Mammary epithelial cell (primary cell): Measurements from ENCODE around the gene LMOD1.

Source experiments
- CTCF ChIP-seq, 2 donors: IDR thresholded peaks in 1 of 2; conservative IDR thresholded peaks in 1 of 2; 2 replicates each; pipeline ENCODE4 v1.5.1; 2011 to 2012; ENCODE audit warnings: inconsistent platforms in 2 of 2, low read length in 2 of 2, mild to moderate bottlenecking in 2 of 2, control low read depth in 1 of 2, low read depth in 1 of 2; ENCODE audit not compliant: insufficient read depth in 1 of 2; ENCODE audit errors: extremely low read depth in 1 of 2
- EZH2 ChIP-seq: IDR thresholded peaks from 2 replicates; pipeline ENCODE4 v1.6.1; 2012; ENCODE audit warnings: low read length, inconsistent platforms, borderline replicate concordance

- TF ChIP-seq CTCF (conservative IDR thresholded peaks at IDR 0.05 in 1 of 2, IDR thresholded peaks at IDR 0.05 in 1 of 2; ENCODE audit: extremely low read depth in 1 of 2, insufficient read depth in 1 of 2, low read depth in 1 of 2, low read length in 2 of 2) (no peak), EZH2 (no peak)
Measured at GRCh38 chr1:201893431-201893830, 52.9 kb downstream of the LMOD1 start.
